Mammary microvascular endothelial cell (primary cell): ENCODE measurements around the gene TUBA4B. TPM values are rescaled to one million over a fixed set of nuclear protein-coding genes. Genes with fewer than 3 reads are reported as not detected.

Experiments used
- total RNA-seq: library from RNA; depleted of rRNA; stranded (reverse); fragments of >200 nt; gene quantifications from 2 replicates; pipeline ENCODE4 v1.2.3, GENCODE V29; 2015

The TUBA4B gene
- total RNA-seq, result not detected in 2 replicates

DNA sequence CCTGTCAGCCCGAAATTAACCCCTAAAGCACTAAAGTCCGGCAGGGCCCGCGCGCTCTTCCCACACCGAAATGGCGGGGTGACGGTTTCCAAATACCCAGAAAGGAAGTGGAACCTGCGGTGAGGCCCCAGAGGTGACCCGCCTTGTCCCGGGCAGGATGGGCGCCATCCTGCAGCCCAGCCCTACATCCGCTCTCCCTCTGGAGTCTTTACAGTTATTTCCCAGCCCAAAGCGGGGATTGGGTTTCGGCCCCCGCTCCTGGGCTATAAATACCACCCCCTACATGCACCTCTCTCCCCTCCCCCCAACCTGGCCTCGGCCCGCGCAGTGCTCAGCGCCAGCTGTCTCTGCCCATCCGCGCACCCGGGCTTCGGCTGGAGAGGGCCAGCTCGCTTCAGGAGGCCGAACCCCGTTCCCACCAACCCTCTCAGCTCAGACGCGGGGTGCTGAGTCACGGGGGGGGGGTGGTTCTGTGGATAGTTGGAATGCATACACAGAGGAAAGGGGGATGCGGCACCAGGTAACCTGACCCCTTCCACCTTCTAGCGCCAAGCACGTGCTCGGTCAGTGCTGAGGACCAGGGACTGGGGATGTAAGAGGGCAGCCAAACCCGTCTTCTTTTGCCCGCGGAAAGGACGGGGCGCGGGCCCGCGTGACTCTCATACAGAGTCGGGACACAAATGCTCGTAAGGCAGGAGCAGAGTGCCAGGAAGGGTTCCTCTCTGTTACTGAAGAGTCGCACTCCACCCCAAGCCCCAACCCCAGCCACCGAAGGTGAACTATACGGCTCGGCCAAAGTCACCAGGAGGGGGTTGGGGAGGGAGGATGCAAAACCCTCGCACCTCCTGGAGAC, at the start of gene TUBA4B:
TUBA4B (plus strand) TSS at position 344 of the 853 bp plus-strand sequence; CDS start at position 509, 165 bp downstream.

DNA sequence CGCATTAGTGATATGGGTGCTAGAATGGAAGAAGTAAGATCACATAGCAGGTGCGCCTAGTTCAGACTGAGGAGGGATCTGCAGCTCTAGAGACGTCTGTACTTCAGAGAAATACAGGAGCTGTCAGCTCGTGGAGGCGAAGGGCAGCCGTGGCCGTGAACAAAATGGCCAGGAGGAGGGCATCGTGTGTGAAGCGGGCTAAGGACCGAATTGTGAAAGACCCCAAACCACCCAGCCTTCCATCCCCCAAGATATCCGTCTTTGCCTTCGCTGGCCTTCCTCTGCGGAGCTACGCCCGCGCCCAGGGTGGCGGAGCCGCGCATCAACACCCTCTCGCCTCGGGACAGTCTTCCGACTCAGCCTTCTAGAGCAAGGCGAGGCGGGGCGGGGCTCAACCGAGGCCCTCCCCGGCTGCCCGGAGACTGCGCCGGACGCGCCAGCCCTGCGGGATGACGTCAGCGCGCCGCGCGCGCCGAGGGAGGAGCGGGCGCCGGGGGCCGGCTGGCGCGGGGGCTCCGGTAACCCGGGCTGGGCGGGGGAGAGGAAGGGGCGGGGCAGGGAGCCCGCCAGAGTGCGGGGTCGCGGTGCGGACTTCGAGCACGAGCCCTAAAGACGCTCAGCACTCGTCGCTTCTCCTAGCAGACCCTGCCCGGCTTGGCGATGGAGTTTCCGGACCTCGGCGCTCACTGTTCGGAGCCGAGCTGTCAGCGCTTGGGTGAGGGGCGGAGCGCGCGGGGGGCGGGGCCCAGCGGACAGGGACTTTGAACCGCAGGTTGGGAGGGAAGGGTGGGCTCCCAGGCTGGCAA, 46.5 kb upstream of the TUBA4B start, which contains the start of gene ZFAND2B:
ZFAND2B (plus strand) TSS at position 455 of the 806 bp plus-strand sequence; CDS start at position 661, 206 bp downstream.

GRCh38 chr2:219218732-219219701, 34.0 kb upstream of the TUBA4B start, which contains the start of gene ABCB6:
ABCB6 (minus strand) TSS chr2:219218958; CDS start chr2:219218673, 285 bp downstream.

GRCh38 chr2:219229305-219230058, 23.6 kb upstream of the TUBA4B start, which contains the start of the genes ANKZF1 and ATG9A:
ANKZF1 (plus strand) TSS chr2:219229806; CDS start chr2:219230258, 452 bp downstream.
ATG9A (minus strand) TSS chr2:219229636; CDS start chr2:219228024, 1,612 bp downstream.

DNA sequence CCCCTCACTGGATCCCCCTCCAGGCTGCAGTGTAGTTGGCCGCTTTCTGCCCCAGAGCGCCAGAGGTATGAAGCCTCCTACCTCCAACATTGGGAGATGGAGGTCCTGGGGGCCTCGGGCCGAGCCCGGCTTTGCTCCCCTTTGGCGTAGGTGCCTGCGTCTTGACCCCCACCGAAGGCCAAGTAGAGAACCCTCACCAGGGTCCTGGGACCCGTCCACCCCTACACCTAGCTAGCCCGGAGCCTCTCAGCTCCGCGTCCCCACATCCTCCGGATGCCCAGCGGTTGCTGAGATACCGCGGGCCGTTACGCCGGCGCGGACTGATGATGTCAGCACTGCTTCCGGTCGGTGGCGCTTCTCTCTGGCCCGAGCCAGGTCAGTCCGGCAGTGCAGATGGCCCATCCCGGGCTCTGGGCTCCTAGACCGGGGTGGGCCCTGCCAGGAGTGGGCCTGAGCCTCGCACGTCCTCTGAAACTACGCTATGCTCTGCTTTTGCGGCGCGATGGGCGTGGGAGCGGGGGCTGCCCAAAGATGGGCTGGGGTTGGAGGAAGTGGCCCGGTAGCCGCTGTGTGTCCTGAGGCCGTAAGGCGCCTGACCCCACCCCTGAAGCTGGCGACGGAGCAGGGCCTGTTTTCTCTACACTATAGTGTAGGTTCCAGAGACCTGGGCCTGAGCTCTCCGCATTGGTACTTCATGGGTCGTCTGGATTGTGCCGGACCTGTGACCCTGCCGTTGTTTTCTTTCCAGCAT, 7.7 kb upstream of the TUBA4B start, which contains the start of the genes GLB1L and STK16:
GLB1L (minus strand) TSS at position 297 of the 751 bp plus-strand sequence. CDS start 1,871 bp downstream, outside the sequence.
STK16 (plus strand) TSS at position 332 of the 751 bp plus-strand sequence. CDS start 521 bp downstream, outside the sequence.

GRCh38 chr2:219253753-219254589, 928 bp downstream of the TUBA4B start, which contains the start of gene TUBA4A:
TUBA4A (minus strand) TSS chr2:219253918; CDS start chr2:219253858, 60 bp downstream.

GRCh38 chr2:219279151-219279915, 26.3 kb downstream of the TUBA4B start, which contains the start of gene DNAJB2:
DNAJB2 (plus strand) TSS chr2:219279366; CDS start chr2:219279834, 468 bp downstream.

DNA sequence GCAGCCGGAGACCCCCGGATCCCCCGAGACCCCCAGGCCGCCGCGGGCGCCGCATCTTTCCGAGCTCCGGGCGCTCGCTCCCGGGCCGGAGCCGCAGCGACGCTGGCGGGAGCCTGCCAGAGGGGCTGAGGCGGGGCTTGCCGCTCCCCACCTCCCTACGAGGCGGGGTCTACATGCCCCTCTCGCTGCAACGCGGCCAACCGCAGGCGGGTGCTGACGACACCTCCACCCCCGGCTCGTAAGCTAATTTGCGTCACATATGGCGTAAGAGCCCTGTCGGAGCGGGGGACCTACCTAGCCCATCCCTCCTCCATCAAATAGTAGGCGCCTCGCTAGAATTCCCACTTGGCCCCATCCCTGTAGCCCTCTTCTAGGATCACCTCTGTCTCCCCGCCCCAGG, 56.2 kb downstream of the TUBA4B start, which contains the start of gene PTPRN:
PTPRN (minus strand) TSS at position 124 of the 400 bp plus-strand sequence; CDS start at position 55, 69 bp downstream.

Other genes starting within 250 kb of the TUBA4B start
- gene CFAP65, start 211.7 kb upstream of the TUBA4B start, total RNA-seq, result not detected in 2 replicates
- not detected in 2 replicates for gene IHH, start 192.3 kb upstream of the TUBA4B start, total RNA-seq
- gene NHEJ1, start 92.4 kb upstream of the TUBA4B start, total RNA-seq, result 16.9 and 18.3 TPM in 2 replicates
- 0.60 and 0.79 TPM in 2 replicates for gene SLC23A3, start 83.2 kb upstream of the TUBA4B start, total RNA-seq
- 35.3 and 37.0 TPM in 2 replicates for gene CNPPD1, start 76.3 kb upstream of the TUBA4B start, total RNA-seq
- gene RETREG2, start 75.0 kb upstream of the TUBA4B start, total RNA-seq, result 43.6 and 44.4 TPM in 2 replicates
- 24.4 and 30.4 TPM in 2 replicates for gene ZFAND2B, start 46.5 kb upstream of the TUBA4B start, total RNA-seq
- 15.5 and 15.6 TPM in 2 replicates for gene ABCB6, start 34.3 kb upstream of the TUBA4B start, total RNA-seq
- gene ATG9A, start 23.6 kb upstream of the TUBA4B start, total RNA-seq, result 48.8 and 71.1 TPM in 2 replicates
- 13.6 and 16.9 TPM in 2 replicates for gene ANKZF1, start 23.4 kb upstream of the TUBA4B start, total RNA-seq
- 4.5 and 7.5 TPM in 2 replicates for gene GLB1L, start 7.8 kb upstream of the TUBA4B start, total RNA-seq
- gene STK16, start 7.8 kb upstream of the TUBA4B start, total RNA-seq, result 9.6 and 11.7 TPM in 2 replicates
- gene TUBA4A, start 675 bp downstream of the TUBA4B start, total RNA-seq, result 13.6 and 22.3 TPM in 2 replicates
- gene DNAJB2, start 26.1 kb downstream of the TUBA4B start, total RNA-seq, result 11.6 and 17.8 TPM in 2 replicates
- gene PTPRN, start 56.2 kb downstream of the TUBA4B start, total RNA-seq, result not detected in 2 replicates
- gene RESP18, start 79.5 kb downstream of the TUBA4B start, total RNA-seq, result not detected in 2 replicates
- gene DNPEP, start 134.7 kb downstream of the TUBA4B start, total RNA-seq, result 46.8 and 54.5 TPM in 2 replicates
- gene DES, start 165.1 kb downstream of the TUBA4B start, total RNA-seq, result not detected in 2 replicates
- gene SPEG, start 181.6 kb downstream of the TUBA4B start, total RNA-seq, result 0.05 TPM in 1 of 2 replicates, not detected in the other
- gene GMPPA, start 245.6 kb downstream of the TUBA4B start, total RNA-seq, result 35.7 and 45.9 TPM in 2 replicates